Measurements from ENCODE around the gene SLC39A11. TPM values are rescaled to one million over a fixed set of nuclear protein-coding genes. Genes with fewer than 3 reads are reported as not detected.

SLC39A11 gene
- total RNA-seq, 4 donors from 2014 or later = 45.2 to 59.5 (median 49.2) TPM

GRCh38 chr17:72953621-72954020 lies 138.9 kb downstream of the SLC39A11 start:
- Histone ChIP-seq H3K9me3 (no peaks in the 10 kb centered on the region), H3K27ac (no peak overlapping the region), H3K36me3 (no peaks in the 10 kb centered on the region), H3K27me3 (no peaks in the 10 kb centered on the region), H3K4me1 (no peaks in the 10 kb centered on the region), H3K4me3 (no peak overlapping the region)
- 76% methylated on average over 11 of the region's 11 CpGs for WGBS
- no peak for DNase-seq (ENCODE audit: low spot score in 2 of 2)
- TF ChIP-seq EP300 (IDR thresholded peaks at IDR 0.05) (no peak), POLR2A (IDR thresholded peaks at IDR 0.05) (no peak), POLR2AphosphoS5 (IDR thresholded peaks at IDR 0.05) (no peak)
- TF ChIP-seq, protein P1, sequence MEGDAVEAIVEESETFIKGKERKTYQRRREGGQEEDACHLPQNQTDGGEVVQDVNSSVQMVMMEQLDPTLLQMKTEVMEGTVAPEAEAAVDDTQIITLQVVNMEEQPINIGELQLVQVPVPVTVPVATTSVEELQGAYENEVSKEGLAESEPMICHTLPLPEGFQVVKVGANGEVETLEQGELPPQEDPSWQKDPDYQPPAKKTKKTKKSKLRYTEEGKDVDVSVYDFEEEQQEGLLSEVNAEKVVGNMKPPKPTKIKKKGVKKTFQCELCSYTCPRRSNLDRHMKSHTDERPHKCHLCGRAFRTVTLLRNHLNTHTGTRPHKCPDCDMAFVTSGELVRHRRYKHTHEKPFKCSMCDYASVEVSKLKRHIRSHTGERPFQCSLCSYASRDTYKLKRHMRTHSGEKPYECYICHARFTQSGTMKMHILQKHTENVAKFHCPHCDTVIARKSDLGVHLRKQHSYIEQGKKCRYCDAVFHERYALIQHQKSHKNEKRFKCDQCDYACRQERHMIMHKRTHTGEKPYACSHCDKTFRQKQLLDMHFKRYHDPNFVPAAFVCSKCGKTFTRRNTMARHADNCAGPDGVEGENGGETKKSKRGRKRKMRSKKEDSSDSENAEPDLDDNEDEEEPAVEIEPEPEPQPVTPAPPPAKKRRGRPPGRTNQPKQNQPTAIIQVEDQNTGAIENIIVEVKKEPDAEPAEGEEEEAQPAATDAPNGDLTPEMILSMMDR (IDR thresholded peaks at IDR 0.05) = no peak

- Histone ChIP-seq H3K9me3 (no peaks in the 10 kb centered on the region), H3K4me1 (no peaks in the 10 kb centered on the region), H3K27me3 (no peaks in the 10 kb centered on the region), H3K36me3 (no peaks in the 10 kb centered on the region), H3K27ac (no peak overlapping the region), H3K4me3 (no peak overlapping the region)
- WGBS = 86% methylated on average over 10 of the region's 10 CpGs
- DNase-seq (ENCODE audit: low spot score in 2 of 2) = no peak
- TF ChIP-seq POLR2AphosphoS5 (IDR thresholded peaks at IDR 0.05) (no peak), POLR2A (IDR thresholded peaks at IDR 0.05) (no peak), EP300 (IDR thresholded peaks at IDR 0.05) (no peak)
- TF ChIP-seq, protein P1 (IDR thresholded peaks at IDR 0.05) = no peak
These were observed 139.7 kb downstream of the SLC39A11 start for GRCh38 chr17:72952641-72953315.

- Histone ChIP-seq H3K36me3 (peaks cover 5% of the 10 kb centered on the region), H3K4me3 (no peak overlapping the region), H3K27ac (no peak overlapping the region), H3K27me3 (no peaks in the 10 kb centered on the region), H3K9me3 (no peaks in the 10 kb centered on the region), H3K4me1 (no peaks in the 10 kb centered on the region)
- no peak for DNase-seq (ENCODE audit: low spot score in 2 of 2)
- TF ChIP-seq EP300 (IDR thresholded peaks at IDR 0.05) = no peak
- WGBS = 78% methylated on average over 5 of the region's 5 CpGs
These were observed 140.3 kb downstream of the SLC39A11 start for GRCh38 chr17:72952220-72952619.

- Histone ChIP-seq H3K36me3 (peaks cover 14% of the 10 kb centered on the region), H3K27me3 (no peaks in the 10 kb centered on the region), H3K9me3 (no peaks in the 10 kb centered on the region), H3K4me3 (no peak overlapping the region), H3K4me1 (no peaks in the 10 kb centered on the region), H3K27ac (no peak overlapping the region)
- DNase-seq (ENCODE audit: low spot score in 2 of 2) = no peak
- WGBS = 87% methylated on average over 8 of the region's 8 CpGs
- no peak for TF ChIP-seq EP300 (IDR thresholded peaks at IDR 0.05)
- no peak for TF ChIP-seq POLR2AphosphoS5 (IDR thresholded peaks at IDR 0.05)
- TF ChIP-seq POLR2A (IDR thresholded peaks at IDR 0.05) = no peak
- TF ChIP-seq, protein P1 (IDR thresholded peaks at IDR 0.05) = no peak
These were observed 142.1 kb downstream of the SLC39A11 start for GRCh38 chr17:72950242-72950931.

- H3K9me3 ChIP-seq = no peaks in the 10 kb centered on the region
- H3K27ac ChIP-seq = no peak overlapping the region
- TF ChIP-seq EP300 (IDR thresholded peaks at IDR 0.05) (no peak), POLR2AphosphoS5 (IDR thresholded peaks at IDR 0.05) (no peak), POLR2A (IDR thresholded peaks at IDR 0.05) (no peak)
- TF ChIP-seq, protein P1 (IDR thresholded peaks at IDR 0.05) = no peak
- WGBS = 96% methylated on average over 23 of the region's 23 CpGs
- H3K27me3 ChIP-seq = no peaks in the 10 kb centered on the region
- no peaks in the 10 kb centered on the region for H3K4me1 ChIP-seq
- no peak for DNase-seq (ENCODE audit: low spot score in 2 of 2)
- peaks cover 14% of the 10 kb centered on the region for H3K36me3 ChIP-seq
- no peak overlapping the region for H3K4me3 ChIP-seq
These were observed 144.4 kb downstream of the SLC39A11 start for GRCh38 chr17:72948115-72948514.
